Mucosa of descending colon (tissue), 3 donors: ENCODE measurements around the gene ZNF175. TPM values are rescaled to one million over a fixed set of nuclear protein-coding genes. Genes with fewer than 3 reads are reported as not detected.

Experiments used
- ATAC-seq: fragments of 200-7000 bp; cut with Tn5 transposase; one replicate; pipeline ENCODE4 v1.9.1; 2020; ENCODE audit warnings: mild to moderate bottlenecking, moderate library complexity
- DNase-seq, 3 donors: peaks; one replicate each; pipeline ENCODE4 v3.0.0-alpha.2; 2020
- H3K36me3 ChIP-seq: fragments of 200-600 bp; one replicate; pipeline ENCODE4 v1.8.0; 2021; ENCODE audit warnings: low read depth, mild to moderate bottlenecking
- H3K4me1 ChIP-seq: fragments of 200-600 bp; one replicate; pipeline ENCODE4 v1.8.0; 2021; ENCODE audit warnings: low read depth, mild to moderate bottlenecking
- H3K4me3 ChIP-seq: fragments of 200-600 bp; one replicate; pipeline ENCODE4 v1.8.0; 2021; ENCODE audit warnings: mild to moderate bottlenecking
- H3K9me3 ChIP-seq: fragments of 200-600 bp; one replicate; pipeline ENCODE4 v1.8.0; 2021; ENCODE audit warnings: mild to moderate bottlenecking
- CTCF ChIP-seq: fragments of 200-600 bp; IDR thresholded peaks from one replicate; pipeline ENCODE4 v1.8.0; 2022; ENCODE audit warnings: antibody characterized with exemption, mild to moderate bottlenecking
- intact Hi-C, 2 donors: fragments of 100-400 bp; cut with DNase I in 1 of 2; cut with micrococcal nuclease in 1 of 2; formaldehyde crosslinking; loops; one replicate each; pipeline versions ENCODE4 v1.11.0 to v1.11.1; 2022; cut with DNase I, micrococcal nuclease
- total RNA-seq, 3 donors: library from RNA; stranded (reverse); fragmentation: NEBNext Ultra II Directional in 2 of 3; extraction: Animal tissue kit (Norgen Biotek cat#: 25700) in 2 of 3; gene quantifications; one replicate each; pipeline versions ENCODE4 v1.2.1 to v1.2.4, GENCODE V29; 2021 to 2023
- donor health status: DM: no; HTN: no; CAD: no; lungs with moderate emphysema.
- donor health status: DM: no; HTN: no; CAD: no.
- donor health status: DM: no; HTN: yes; CAD: no.

Gene ZNF175
- total RNA-seq, 3 donors from 2014 or later, result 9.4 to 13.6 (median 9.8) TPM

- no peaks in the 10 kb centered on the region for H3K36me3 ChIP-seq
- DNase-seq (peak in 1 of 3 donors; percentile 14), ATAC-seq (no peak)
- H3K4me3 ChIP-seq, result no peak overlapping the region
- TF ChIP-seq CTCF, result no peak
- intact Hi-C loops, result no loop called here
- H3K9me3 ChIP-seq, result no peaks in the 10 kb centered on the region
- H3K4me1 ChIP-seq, result peaks cover 9% of the 10 kb centered on the region
These were observed 1.3 kb downstream of the ZNF175 start for GRCh38 chr19:51572410-51572809.

DNA sequence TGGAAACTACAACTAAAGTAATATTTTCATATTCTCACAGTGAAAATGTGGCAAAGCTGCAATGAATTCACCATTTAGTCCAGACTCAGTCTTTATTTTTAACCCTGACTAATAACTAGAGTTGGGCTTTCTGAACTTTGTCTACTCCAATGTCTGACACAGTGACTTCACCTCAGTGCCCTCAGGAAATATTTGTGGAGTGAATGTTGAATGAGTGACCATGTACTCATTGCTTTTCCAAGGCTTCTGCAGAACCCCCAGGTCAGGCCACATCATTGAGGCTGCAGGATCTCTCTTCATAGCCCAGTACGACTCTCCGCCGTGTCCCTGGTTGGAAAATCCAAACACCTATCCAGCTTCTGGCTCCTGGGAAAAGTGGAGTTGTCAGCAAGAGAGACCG, 1.8 kb downstream of the ZNF175 start:
- H3K4me3 ChIP-seq, result no peak overlapping the region
- no peak for ATAC-seq
- H3K9me3 ChIP-seq, result no peaks in the 10 kb centered on the region
- no peak for DNase-seq
- intact Hi-C loops, result no loop called here
- peaks cover 9% of the 10 kb centered on the region for H3K4me1 ChIP-seq
- no peaks in the 10 kb centered on the region for H3K36me3 ChIP-seq
- no peak for TF ChIP-seq CTCF

DNA sequence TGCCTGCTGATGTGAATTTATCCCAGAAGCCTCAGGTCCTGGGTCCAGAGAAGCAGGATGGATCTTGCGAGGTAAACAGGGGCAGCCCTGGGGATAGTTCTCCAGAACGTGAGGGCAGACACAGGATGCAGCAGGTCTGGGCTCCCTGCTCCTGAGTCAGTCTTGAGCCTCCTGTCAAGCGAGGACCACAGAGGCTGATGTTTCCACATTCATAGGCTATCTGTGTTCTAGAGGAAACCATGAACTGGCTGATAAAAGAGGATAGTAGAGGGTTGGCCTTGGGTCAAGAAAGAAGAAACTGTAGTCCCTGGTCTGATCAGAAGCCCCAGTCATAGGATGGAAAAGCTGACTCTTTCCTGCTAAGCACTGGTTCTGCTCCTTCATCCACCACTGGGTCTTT, 2.2 kb downstream of the ZNF175 start:
- Histone ChIP-seq H3K4me3 (no peak overlapping the region), H3K4me1 (peaks cover 9% of the 10 kb centered on the region), H3K9me3 (no peaks in the 10 kb centered on the region), H3K36me3 (no peaks in the 10 kb centered on the region)
- no peak for ATAC-seq
- intact Hi-C loops, result no loop called here
- TF ChIP-seq CTCF, result no peak
- no peak for DNase-seq

- ATAC-seq (no peak), DNase-seq (no peak)
- peaks cover 1% of the 10 kb centered on the region for H3K36me3 ChIP-seq
- H3K4me3 ChIP-seq, result no peak overlapping the region
- intact Hi-C loops, result no loop called here
- no peaks in the 10 kb centered on the region for H3K9me3 ChIP-seq
- TF ChIP-seq CTCF, result no peak
- H3K4me1 ChIP-seq, result peaks cover 7% of the 10 kb centered on the region
These were observed 5.8 kb downstream of the ZNF175 start for GRCh38 chr19:51576850-51577249.

DNA sequence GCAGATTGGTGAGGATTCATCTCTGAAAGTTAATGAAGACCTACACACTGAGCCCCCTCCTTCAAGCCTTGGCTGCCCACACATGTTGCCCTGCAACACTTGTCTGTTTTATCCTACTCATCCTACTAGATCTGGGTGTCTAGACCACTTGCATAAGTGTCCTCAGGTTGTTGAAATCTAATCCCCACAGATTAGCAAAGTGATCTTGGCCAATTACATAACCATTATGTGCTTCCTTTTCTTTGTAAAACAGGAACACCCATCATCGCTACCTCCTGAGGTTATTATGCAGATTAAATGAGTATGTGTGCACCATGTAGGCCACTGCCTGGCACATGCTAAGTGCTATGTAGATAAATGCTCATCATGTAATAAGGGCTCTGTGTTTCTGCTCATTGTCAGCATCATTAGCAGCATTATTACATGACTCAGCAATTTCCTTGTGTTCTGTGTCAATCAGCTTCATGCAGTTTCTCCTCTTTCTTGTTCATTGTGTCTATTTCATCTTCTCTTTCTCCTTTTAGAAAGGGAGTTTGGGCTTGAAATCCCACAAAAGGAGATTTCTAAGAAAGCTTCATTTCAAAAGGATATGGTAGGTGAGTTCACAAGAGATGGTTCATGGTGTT, 15.1 kb downstream of the ZNF175 start:
- peaks cover 13% of the 10 kb centered on the region for H3K36me3 ChIP-seq
- H3K9me3 ChIP-seq, result peaks cover 43% of the 10 kb centered on the region
- no peaks in the 10 kb centered on the region for H3K4me1 ChIP-seq
- DNase-seq, result no peak
- intact Hi-C loops, result no loop called here
- TF ChIP-seq CTCF, result no peak
- no peak for ATAC-seq
- H3K4me3 ChIP-seq, result no peak overlapping the region

GRCh38 chr19:51586799-51587198, 15.7 kb downstream of the ZNF175 start:
- intact Hi-C loops, result no loop called here
- peaks cover 43% of the 10 kb centered on the region for H3K9me3 ChIP-seq
- ATAC-seq (no peak), DNase-seq (no peak)
- no peak for TF ChIP-seq CTCF
- H3K4me3 ChIP-seq, result no peak overlapping the region
- H3K36me3 ChIP-seq, result peaks cover 13% of the 10 kb centered on the region
- no peaks in the 10 kb centered on the region for H3K4me1 ChIP-seq
